ENCODE results near the gene ZNF200. TPM values are rescaled to one million over a fixed set of nuclear protein-coding genes. Genes with fewer than 3 reads are reported as not detected.

ZNF200 gene
- total RNA-seq, 1 donor from 2014 or later = 8.6 TPM

GRCh38 chr16:3248596-3248995 lies 13.6 kb upstream of the ZNF200 start:
- Mint-ChIP-seq H3K27me3 (ENCODE audit: low read depth) (peaks cover 12% of the 10 kb centered on the region), H3K27ac (no peak overlapping the region), H3K4me1 (no peaks in the 10 kb centered on the region), H3K36me3 (no peaks in the 10 kb centered on the region), H3K9me3 (peaks cover 5% of the 10 kb centered on the region), H3K4me3 (no peak overlapping the region)
- DNase-seq (ENCODE audit: low spot score in 2 of 2, unreplicated experiment in 2 of 2) = no peak
- no peak for TF ChIP-seq CTCF (IDR thresholded peaks at IDR 0.05; ENCODE audit: unreplicated experiment)

- TF ChIP-seq CTCF (IDR thresholded peaks at IDR 0.05; ENCODE audit: unreplicated experiment) = no peak
- H3K4me1 Mint-ChIP-seq = no peaks in the 10 kb centered on the region
- H3K36me3 Mint-ChIP-seq = no peaks in the 10 kb centered on the region
- H3K27ac Mint-ChIP-seq = no peak overlapping the region
- H3K27me3 Mint-ChIP-seq (ENCODE audit: low read depth) = peaks cover 16% of the 10 kb centered on the region
- peaks cover 10% of the 10 kb centered on the region for H3K9me3 Mint-ChIP-seq
- no peak for DNase-seq (ENCODE audit: low spot score in 2 of 2, unreplicated experiment in 2 of 2)
- H3K4me3 Mint-ChIP-seq = no peak overlapping the region
These were observed 11.9 kb upstream of the ZNF200 start for GRCh38 chr16:3246876-3247275.

- Mint-ChIP-seq H3K27me3 (ENCODE audit: low read depth) (peaks cover 13% of the 10 kb centered on the region), H3K27ac (no peak overlapping the region), H3K4me1 (no peaks in the 10 kb centered on the region), H3K36me3 (no peaks in the 10 kb centered on the region), H3K4me3 (no peak overlapping the region), H3K9me3 (peaks cover 6% of the 10 kb centered on the region)
- no peak for TF ChIP-seq CTCF (IDR thresholded peaks at IDR 0.05; ENCODE audit: unreplicated experiment)
- DNase-seq (ENCODE audit: low spot score in 2 of 2, unreplicated experiment in 2 of 2) = no peak
These were observed 11.0 kb upstream of the ZNF200 start for GRCh38 chr16:3246002-3246401.

GRCh38 chr16:3243882-3244281 lies 8.9 kb upstream of the ZNF200 start:
- Mint-ChIP-seq H3K36me3 (no peaks in the 10 kb centered on the region), H3K4me3 (no peak overlapping the region), H3K9me3 (peaks cover 9% of the 10 kb centered on the region), H3K27me3 (ENCODE audit: low read depth) (peaks cover 12% of the 10 kb centered on the region), H3K4me1 (no peaks in the 10 kb centered on the region), H3K27ac (no peak overlapping the region)
- DNase-seq (ENCODE audit: low spot score in 2 of 2, unreplicated experiment in 2 of 2) = no peak
- no peak for TF ChIP-seq CTCF (IDR thresholded peaks at IDR 0.05; ENCODE audit: unreplicated experiment)

GRCh38 chr16:3242709-3243108 lies 7.8 kb upstream of the ZNF200 start:
- TF ChIP-seq CTCF (IDR thresholded peaks at IDR 0.05; ENCODE audit: unreplicated experiment) = no peak
- no peak for DNase-seq (ENCODE audit: low spot score in 2 of 2, unreplicated experiment in 2 of 2)
- H3K36me3 Mint-ChIP-seq = no peaks in the 10 kb centered on the region
- H3K9me3 Mint-ChIP-seq = peaks cover 9% of the 10 kb centered on the region
- H3K4me3 Mint-ChIP-seq = no peak overlapping the region
- peaks cover 8% of the 10 kb centered on the region for H3K27me3 Mint-ChIP-seq (ENCODE audit: low read depth)
- H3K27ac Mint-ChIP-seq = no peak overlapping the region
- no peaks in the 10 kb centered on the region for H3K4me1 Mint-ChIP-seq

GRCh38 chr16:3241761-3242160 lies 6.8 kb upstream of the ZNF200 start:
- Mint-ChIP-seq H3K4me3 (no peak overlapping the region), H3K27me3 (ENCODE audit: low read depth) (peaks cover 8% of the 10 kb centered on the region), H3K36me3 (no peaks in the 10 kb centered on the region), H3K27ac (no peak overlapping the region), H3K4me1 (no peaks in the 10 kb centered on the region), H3K9me3 (peaks cover 12% of the 10 kb centered on the region)
- DNase-seq (ENCODE audit: low spot score in 2 of 2, unreplicated experiment in 2 of 2) = no peak
- no peak for TF ChIP-seq CTCF (IDR thresholded peaks at IDR 0.05; ENCODE audit: unreplicated experiment)
